Stimulated activated CD4-positive, alpha-beta T cell treated with anti-CD3 and anti-CD28 coated beads, Interleukin-12 subunit alpha, Interleukin-12 subunit beta, amount 100 ng/mL, for 48 hours (primary cell): ENCODE data around the gene KLHDC8B.
A peak's percentile ranks its signal among the peaks of the same experiment; 100 is the strongest.
"Not testable (repeated sequence)": the region's sequence is repeated elsewhere in the genome, so short reads cannot be mapped to it uniquely, and the experiment has no call there.

Experiments
- DNase-seq, 3 donors: peaks; one replicate each; pipeline ENCODE4 v3.0.0-alpha.2; 2020; ENCODE audit warnings: low read depth in 2 of 3, low spot score in 1 of 3

The KLHDC8B gene

GRCh38 chr3:49181351-49181750, 10.0 kb downstream of the KLHDC8B start:
- DNase-seq: no peak

DNA sequence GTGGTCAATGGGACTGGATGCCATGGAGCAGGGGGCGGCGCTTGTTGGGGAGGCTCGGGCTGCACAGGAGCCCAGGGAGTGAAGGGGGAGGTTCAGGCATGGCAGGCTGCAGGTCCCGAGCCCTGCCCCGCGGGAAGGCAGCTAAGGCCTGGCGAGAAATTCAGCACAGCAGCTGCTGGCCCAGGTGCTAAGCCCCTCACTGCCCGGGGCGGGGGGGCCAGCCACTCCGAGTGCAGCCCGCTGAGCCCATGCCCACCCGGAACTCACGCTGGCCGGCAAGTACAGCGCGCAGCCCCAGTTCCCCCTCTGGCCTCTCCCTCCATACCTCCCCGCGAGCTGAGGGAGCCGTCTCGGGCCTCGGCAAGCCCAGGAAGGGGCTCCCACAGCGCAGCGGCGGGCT, 11.3 kb downstream of the KLHDC8B start:
- no peak for DNase-seq

DNA sequence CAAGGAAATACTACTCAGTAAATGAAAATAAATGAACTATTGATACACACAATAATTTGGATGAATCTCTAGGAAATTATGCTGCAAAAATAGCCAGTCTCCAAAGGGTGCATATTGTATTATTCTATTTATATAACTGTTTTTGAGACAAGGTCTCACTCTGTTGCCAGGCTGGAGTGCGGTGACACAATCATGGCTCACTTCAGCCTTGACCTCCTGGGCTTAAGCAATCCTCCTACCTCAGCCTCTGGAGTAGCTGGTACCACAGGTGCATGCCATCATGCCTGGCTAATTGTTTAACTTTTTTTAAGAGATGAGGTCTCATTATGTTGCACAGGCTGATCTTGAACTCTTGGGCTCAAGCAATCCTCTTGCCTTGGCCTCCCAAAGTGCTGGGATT, 12.5 kb downstream of the KLHDC8B start:
- DNase-seq: no peak

DNA sequence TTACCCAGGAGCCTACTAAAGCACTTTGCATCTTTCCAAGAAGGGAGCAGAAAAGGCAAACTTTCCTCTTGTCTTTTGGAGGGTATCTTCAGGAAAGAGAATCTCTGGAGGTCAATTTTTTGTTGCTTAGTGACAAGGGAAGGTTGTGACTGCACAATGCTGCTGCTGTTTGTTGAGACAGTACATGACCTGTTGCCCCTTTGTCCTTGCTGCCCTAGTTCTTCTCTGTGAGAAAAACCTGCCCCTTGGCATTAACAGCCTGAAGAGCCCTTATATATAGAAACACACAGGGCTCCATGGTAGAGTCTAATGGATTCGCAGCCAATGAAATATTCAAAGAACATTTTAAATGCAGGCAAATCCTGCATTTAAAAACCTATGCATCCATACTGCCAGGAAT, 20.3 kb downstream of the KLHDC8B start:
- no peak for DNase-seq

- no peak for DNase-seq
Observed at GRCh38 chr3:49198161-49198560, 26.8 kb downstream of the KLHDC8B start.

DNA sequence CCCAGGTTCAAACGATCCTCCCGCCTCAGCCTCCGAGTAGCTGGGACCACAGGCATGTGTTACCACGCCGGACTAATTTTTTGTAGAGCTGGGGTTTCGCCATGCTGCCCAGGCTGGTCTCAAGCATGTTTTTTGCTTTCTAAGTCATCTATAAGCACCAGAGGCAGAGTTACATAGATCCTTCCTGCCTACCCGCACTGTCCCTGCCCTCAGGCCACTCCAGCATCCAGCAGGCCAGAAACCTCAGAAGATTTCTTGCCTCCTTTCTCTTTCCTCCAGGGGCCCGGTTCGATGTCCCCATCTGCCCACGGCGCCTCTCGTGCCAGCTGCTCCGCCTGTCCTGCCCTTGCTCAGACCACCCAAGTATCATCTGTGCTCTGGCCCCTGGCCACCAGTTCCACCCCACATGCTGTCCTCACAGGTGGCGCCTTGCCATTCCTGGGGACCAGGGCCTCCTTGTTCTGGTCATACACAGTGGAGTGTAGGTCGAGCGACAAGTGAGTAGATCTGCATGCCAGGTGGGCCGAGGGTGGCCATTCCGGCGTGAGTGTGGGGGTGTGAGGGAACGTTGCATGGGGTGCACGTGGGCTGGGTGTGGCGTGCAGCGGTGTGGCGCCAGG, 27.3 kb downstream of the KLHDC8B start:
- DNase-seq: no peak

DNA sequence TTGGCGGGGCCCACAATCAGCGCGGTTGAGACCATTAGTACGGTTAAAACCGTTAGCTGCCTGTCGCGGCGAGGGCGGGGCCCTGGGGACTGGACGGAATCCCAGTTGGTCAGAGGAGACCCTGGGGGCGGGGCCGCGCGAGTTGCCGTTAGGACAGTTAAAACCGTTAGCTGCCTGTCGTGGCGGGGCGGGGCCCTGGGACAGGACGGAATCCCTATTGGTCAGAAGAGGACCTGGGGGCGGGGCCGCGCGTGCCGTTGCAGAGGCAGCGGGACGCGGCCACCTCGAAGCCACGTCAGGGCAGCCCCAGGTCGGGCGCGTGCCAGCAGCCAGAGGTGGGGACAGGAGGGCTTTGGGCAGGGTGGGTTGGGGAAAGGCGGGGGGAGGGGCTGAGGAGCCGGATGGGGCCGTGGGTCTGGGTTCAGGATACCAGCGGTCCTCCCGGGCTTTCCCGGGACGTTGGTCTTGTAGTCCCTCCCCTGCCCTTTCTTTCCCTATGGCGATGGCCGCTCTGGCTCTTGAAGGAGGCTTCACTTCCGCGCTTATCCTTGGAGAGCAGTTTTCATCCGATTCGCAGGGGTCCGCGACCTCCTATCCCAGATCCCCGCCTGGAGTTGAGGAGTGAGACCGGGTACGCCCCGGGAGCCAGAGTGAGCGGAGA, 28.0 kb downstream of the KLHDC8B start:
- DNase-seq: peak in 1 of 3 donors; percentile 5

DNA sequence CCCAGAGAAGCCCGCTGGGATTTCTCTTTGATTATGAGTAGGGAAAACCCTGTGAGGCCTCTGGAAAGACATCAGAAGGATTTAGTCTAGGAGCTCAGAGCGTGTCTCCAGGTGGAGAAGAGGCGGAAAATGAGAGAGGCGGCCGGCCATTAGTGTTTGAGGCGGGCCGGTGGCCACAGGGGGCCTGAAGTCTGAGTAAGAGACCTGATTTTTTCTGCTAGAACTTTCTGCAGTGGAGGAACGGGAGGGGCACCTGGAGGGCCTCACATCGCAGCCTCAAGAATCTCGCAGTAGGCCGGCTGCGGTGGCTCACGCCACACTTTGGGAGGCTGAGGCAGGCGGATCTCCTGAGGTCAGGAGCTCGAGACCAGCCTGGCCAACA, 28.5 kb downstream of the KLHDC8B start:
- no peak for DNase-seq

- DNase-seq: no peak
Observed at GRCh38 chr3:49213541-49213943, 42.1 kb downstream of the KLHDC8B start.

DNA sequence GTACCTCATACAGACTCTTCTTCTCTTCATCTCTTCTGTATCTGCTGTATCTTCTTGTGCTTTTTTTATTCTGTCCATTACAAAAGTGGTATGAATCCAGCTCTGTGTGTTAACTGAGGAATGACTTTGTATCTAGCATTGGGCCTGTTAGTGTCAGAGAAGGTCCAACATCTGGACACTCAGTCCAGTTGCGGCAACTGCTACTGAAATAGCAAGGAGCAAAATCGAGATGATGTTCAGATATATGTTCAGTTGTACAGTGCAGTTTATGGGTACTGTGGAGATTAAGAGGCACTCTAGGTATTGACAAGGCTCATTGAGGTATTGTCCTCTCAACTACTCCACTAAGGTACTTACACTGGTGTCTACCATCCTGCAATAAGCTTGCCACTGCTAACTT, 42.6 kb downstream of the KLHDC8B start:
- no peak for DNase-seq

DNA sequence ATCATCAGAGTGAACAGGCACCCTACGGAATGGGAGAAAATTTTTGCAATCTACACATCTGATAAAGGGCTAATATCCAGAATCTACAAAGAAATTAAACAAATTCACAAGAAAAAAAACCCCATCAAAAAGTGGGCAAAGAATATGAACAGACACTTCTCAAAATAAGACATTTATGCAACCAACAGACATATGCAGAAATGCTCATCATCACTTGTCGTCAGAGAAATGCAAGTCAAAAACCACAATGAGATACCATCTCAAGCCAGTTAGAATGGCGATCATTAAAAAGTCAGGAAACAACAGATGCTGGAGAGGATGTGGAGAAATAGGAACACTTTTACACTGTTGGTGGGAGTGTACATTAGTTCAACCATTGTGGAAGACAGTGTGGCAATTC, 45.3 kb downstream of the KLHDC8B start:
- not testable (repeated sequence) for DNase-seq

GRCh38 chr3:49217108-49217507, 45.7 kb downstream of the KLHDC8B start:
- DNase-seq: not testable (repeated sequence)

DNA sequence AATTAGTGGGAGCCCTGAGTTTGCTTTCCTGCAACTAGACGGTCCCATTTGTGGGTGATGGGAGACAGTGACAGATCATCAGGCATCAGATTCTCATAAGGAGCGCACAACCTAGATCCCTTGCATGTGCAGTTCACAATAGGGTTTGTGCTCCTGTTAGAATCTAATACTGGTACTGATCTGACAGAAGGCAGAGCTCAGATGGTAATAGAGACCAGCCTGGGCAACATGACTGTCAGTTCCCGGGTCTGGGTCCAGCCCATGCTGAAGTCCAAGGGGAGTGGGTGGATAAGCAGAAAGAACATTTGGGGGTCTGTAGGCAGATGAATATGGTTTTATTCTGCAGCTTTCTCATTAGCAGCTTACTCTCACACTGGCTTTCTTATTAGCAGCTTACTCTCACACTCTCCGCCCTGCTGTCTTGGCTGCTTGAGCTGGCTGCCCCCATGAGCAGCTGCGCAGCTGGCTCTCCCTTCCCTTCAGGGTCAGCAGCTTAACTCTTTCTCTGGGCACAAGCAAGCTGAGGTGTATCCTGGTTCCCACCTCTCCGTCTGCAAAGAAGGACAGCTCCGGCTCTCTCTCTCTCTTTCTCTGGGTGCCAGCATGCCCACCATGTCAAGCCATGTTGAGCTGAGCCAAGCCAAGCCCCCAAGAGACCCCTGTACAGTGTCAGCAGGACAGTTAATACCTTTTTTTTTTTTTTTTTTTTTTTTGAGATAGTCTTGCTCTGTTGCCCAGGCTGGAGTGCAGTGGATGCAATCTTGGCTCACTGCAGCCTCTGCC, 46.5 kb downstream of the KLHDC8B start:
- DNase-seq: no peak

GRCh38 chr3:49218471-49218989, 47.1 kb downstream of the KLHDC8B start:
- DNase-seq: not testable (repeated sequence)

GRCh38 chr3:49219132-49219531, 47.7 kb downstream of the KLHDC8B start:
- no peak for DNase-seq

DNA sequence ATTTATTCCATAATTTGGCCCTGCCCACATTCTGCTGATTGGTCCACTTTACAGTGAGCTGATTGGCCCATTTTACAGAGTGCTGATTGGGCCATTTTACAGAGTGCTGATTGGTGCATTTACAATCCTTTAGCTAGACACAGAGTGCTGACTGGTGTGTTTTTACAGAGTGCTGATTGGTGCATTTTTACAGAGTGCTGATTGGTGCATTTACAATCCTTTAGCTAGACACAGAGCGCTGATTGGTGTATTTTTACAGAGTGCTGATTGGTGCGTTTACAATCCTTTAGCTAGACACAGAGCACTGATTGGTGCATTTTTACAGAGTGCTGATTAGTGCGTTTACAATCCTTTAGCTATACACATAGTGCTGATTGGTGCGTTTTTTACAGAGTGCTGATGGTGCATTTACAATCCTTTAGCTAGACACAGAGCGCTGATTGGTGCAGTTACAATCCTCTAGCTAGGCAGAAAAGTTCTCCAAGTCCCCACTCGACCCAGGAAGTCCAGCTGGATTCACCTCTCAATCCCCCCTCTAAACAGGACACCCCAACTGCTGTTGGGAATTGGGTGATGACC, 49.7 kb downstream of the KLHDC8B start:
- DNase-seq: not testable (repeated sequence)

GRCh38 chr3:49222002-49222401, 50.6 kb downstream of the KLHDC8B start:
- DNase-seq: no peak
